HuH-7.5 (cell line): ENCODE data around the gene TSN.
"Not testable (repeated sequence)": the region's sequence is repeated elsewhere in the genome, so short reads cannot be mapped to it uniquely, and the experiment has no call there.

Experiments used
- DNase-seq: peaks from one replicate; pipeline ENCODE4 v3.0.0; 2011; ENCODE audit warnings: low spot score

The TSN gene

GRCh38 chr2:121801916-121802315, 46.5 kb downstream of the TSN start:
- DNase-seq: no peak

DNA sequence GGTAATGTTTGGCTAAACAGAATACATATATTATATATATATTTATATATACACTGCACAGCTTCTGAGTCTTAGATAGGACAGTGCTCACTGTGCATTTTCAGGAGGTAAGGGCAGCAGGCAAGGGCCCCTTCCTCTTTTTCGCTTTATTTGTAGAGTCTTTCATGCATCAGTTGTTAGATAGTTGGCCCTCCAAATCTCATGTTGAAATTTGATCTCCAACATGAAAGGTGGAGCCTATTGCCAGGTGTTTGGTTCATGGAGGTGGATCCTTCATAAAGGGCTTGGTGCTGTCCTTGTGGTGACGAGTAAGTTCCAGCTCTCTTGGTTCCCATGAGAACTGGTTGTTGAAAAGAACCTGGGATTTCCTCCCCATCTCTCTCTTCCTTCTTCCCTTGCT, 48.1 kb downstream of the TSN start:
- no peak for DNase-seq

- DNase-seq: no peak
These were observed 48.9 kb downstream of the TSN start for GRCh38 chr2:121804340-121804739.

DNA sequence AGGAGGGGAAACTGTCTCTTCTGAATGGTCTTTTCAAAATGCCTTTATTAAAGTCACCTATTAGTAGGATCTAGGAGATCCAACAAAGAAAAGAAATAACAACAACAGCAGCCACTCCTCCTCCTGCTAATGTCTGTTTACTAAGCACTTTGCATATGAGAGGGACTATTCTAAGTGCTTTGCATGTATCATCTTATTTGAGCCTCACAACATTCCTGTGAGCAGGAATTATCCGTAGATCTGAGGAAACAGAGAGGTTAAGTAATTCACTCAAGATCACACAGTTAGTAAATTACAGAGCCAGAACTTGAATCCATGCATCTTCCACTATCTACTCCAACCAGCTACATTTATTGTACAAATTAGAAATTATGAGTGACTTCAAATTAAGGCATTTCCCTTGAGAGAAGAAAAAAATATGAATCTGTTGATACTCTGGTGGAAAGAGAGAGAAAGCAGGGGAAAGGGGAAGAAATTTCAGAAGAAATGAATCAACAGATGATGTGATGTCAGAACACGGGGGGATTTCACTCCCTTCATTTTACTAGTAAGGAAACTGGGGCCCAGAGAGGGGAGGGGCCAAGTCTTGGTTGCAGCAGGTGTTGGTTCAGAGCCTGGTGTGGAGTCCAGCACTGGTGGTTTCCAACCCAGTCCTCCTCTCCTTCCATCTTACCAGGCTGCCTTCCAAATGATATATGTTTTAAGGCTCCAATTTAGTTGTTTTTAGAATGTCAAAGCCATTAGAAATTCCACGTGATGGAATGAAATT, 49.7 kb downstream of the TSN start:
- DNase-seq: no peak

- no peak for DNase-seq
These were observed 50.3 kb downstream of the TSN start for GRCh38 chr2:121805766-121806143.

DNA sequence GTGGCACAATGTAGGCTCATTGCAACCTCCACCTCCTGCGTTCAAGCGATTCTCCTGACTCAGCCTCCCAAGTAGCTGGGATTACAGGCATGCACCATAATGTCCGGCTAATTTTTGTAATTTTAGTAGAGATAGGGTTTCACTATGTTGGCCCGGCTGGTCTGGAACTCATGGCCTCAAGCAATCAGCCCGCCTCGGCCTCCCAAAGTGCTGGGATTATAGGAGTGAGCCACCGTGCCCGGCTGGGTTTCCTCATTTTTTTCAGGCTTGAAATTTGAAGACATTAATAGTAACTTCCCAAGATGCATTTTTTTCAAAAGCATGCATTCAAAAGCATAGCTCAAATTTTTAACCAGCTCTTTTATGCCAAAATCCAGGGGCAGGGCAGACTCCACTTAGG, 52.3 kb downstream of the TSN start:
- DNase-seq: not testable (repeated sequence)

- DNase-seq: no peak
These were observed 54.2 kb downstream of the TSN start for GRCh38 chr2:121809607-121810006.

DNA sequence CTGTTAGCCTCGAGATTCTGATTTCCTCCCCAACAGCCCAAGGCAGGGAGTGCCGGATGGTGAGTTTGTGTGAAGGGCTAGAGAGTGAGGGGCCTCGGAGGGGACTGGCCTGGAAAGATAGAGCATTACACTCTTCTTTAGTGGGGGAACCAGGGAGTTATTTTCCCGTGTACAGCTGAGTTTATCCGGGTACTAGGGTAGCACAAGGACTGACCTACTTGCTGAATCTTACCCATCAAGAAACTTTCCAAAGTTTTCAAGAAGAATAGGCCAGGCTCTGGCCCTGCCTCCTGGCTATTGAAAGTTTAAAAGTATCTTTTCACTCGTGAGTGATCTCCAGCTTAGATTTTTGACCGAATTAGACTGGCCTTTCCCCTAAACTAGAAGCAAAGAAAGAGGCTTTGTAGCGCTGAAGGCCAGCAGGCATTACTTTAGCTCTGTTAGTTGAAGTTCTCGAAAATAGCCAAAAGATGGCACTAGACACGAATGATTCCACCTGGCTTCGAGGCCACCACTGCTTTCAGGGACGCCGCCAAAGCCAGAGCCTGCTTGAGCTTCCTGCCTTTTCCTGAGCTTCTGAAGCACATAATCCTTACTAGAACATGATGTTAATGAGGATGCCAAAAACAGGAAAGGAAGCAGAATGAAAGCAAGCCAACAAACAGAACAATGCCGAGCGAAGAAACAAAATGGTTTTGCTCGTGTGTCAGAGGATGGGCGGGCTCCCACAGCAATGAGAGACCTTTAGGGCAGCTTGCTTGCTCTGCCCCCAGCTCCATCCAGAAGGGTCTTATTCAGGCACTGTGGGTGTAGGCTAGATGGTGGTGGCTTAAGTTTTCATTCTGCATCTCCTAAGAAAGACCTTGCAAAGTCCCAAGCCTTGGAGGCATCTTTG, 55.8 kb downstream of the TSN start:
- DNase-seq: peak; percentile 26

DNA sequence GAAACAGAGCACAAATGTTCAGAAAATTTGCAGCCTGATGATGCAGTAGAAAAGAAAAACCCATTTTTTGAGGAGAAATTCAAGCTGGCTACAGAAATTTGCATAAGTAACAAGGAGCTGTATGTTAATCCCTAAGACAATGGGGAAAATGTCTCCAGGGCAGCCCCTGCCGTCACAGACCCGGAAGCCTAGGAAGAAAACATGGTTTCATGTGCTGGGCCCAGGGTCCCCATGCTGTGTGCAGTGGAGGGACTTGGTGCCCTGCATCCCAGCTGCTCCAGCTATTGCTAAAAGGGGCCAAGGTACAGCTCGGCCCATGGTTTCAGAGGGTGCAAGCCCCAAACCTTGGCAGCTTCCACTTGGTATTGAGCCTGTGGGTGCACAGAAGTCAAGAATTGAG, 57.6 kb downstream of the TSN start:
- not testable (repeated sequence) for DNase-seq

DNA sequence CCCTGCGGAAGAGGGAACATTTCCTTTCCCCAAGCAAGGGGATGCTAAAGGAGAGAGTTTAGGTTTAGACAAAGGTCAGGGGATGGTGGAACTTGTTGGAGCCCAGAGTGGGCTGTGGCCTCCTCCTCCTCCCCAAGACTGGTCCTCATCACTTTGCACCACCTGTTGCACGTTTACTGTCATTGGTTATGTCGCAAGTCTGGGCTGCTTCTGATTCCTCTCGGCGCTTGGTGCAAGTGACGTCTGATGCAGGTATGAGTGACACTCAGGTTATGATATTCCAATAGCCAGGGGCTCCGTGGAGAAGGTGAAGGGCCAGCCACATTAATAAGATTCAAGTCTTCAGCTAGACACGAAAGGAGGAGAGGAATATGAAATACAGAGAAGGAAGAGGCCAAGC, 59.8 kb downstream of the TSN start:
- no peak for DNase-seq

- DNase-seq: no peak
These were observed 61.3 kb downstream of the TSN start for GRCh38 chr2:121816797-121817196.

- DNase-seq: not testable (repeated sequence)
These were observed 61.9 kb downstream of the TSN start for GRCh38 chr2:121817304-121817703.
